Superior temporal gyrus (tissue), 1 donor: Measurements from ENCODE around the gene AMBRA1.

Source experiments
- DNase-seq: peaks from one replicate; pipeline ENCODE4 v3.0.0-alpha.2; 2016; ENCODE audit errors: extremely low spot score

Gene AMBRA1

DNA sequence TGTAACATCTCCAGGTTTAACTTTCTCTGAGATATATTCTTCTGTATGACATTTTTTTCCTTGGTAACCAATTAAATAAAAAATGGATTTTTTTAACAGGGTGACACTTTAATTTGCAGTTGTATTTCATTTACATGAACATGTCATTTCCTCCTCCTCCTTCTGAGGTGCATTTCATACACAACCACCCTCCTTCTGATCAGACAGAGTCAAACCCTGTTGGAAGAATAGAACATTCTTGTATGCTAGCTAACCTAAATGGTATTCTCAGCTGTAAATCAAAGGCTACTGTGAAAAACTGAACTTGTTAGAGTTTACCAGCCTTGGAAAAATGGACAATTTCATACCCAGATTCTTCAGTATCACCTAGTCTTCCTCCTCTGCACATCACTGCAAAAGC lies 149.5 kb downstream of the AMBRA1 start:
- no peak for DNase-seq

DNA sequence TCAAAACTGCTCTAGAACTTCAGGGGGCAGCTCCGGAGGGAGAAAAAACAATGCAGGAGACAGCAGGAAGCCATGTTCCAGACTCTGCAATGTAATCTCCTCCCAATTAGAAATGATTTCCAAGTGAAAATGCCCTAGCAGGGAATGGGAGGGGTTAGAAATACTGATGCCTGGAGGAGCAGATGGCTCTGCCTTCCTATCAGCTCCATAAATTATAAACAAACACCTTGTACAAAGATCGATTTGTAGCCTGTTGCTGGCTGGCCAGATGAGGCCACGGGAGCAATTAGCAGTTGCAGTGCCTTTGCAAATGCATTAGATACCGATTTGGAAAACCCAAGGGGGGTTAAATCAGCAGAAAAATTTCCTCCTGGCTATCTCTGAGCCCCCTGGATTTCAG lies 155.6 kb downstream of the AMBRA1 start:
- no peak for DNase-seq

DNA sequence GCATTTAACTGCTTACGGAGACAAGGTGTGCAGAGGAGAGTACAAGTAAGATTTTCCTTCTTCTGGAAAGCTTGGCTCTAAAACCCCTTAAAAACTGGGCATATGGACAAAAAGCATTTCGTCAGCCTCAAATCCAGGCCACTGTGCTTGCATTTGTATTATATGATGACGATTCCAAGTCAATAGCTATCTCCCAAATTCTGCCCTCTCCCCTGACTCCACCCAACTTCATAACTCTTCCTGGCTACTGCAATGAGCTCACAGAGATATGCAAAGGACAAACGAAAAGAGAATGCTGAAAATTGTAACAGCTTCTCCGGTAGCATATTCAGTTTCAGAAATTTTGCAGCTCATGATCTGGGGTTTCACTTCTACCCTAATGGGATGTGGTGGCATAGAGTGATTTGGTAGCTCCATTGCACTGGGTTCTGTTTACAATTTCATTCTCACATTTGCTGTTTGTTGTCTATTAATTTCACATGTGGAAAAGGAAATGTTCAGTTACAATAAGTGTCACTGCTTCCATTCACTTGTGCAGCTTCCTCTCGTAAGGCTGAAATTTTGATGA lies 156.6 kb downstream of the AMBRA1 start:
- DNase-seq: no peak

DNA sequence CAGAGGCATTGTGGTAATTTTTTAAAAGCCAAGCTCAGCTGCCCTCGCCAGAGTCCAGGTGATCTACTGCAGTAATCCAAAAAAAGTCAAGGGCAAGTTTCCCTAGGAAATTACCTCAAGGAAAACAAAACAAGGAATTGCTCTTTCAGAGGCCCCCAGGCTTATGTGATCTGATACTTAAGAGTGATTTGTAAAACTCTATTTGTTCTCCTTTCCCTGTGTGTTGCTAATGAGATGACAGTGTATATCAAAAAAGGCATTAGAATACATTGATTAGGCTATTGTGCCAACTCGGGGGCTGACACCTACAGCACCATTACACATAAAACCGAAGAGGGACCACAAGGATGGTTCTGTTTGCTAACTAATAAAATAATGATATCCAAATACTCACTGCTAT lies 157.7 kb downstream of the AMBRA1 start:
- DNase-seq: no peak

DNA sequence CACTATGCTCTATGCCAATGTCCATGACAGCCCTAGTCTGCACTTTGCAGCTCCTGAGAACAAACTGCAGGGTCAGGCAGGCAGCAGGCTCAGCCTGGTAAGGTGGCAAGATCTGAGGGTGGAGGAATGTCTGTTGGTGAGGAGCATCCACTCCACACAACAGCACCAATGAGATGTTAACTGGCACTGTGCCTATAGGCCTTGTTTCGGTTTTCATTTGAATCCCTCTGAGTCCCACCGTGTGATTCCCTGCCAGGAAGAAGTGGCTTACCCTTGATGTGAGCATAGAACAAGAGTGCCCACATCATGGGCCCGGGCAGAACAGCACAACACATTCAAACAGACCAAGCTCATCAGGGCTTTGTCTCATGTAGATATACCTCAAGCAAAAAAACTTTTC lies 158.1 kb downstream of the AMBRA1 start:
- no peak for DNase-seq

DNA sequence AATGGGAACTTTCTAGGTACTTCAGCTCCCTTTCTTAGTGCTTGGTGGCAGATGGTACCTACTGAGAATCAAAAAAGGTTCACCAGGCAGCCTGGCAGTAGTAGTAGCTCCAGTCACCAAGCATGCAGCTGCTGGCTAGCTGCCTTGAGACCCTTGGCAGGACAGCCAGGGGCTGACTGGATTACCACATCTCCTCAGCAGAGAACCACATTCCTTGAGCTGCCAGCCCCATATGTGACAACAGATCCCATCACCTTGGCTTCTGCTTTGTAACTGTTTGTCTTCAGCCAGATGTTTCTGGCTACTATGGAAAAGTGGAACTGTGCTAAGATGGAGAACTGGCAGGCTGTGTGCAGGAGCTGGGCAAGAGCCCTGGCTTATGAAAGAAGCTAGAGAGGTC lies 162.6 kb downstream of the AMBRA1 start:
- DNase-seq: no peak

DNA sequence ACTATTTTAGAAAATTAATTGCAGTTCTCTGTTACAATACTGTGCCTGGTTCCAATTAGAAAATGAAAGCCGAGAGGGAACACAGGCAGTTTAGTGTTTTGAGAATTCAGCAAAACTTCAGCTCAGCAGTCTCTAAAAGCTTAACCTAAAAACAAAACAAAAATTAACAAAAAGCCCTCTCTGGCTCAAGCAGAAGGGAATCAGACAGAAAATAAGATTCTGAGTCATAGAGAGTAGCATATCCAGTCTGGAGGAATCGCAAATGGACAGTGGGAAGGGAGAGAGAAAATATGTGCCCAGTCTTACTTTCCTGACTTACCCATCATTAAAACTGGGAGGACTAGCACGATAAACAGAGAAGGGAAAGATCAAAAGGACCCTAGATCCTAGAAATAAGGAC lies 164.1 kb downstream of the AMBRA1 start:
- DNase-seq: no peak

DNA sequence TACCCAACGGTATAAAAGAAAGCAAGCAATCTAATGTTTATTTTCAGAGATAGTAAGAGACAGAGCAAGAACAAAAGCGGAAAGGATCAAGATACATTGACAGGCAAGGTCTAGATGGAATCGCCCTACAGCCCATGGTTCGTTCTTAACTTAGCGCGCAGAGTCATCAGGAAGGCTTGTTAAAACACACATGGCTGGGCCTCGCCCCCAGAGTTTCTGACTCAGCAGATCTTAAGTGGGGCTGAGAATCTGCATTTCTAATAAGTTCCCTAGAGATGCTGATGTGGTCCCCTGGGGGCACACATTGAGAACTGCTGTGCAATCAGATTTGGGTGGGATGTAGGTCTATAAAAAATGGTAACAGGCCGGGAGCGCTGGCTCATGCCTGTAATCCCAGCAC lies 166.5 kb downstream of the AMBRA1 start:
- DNase-seq: no peak

DNA sequence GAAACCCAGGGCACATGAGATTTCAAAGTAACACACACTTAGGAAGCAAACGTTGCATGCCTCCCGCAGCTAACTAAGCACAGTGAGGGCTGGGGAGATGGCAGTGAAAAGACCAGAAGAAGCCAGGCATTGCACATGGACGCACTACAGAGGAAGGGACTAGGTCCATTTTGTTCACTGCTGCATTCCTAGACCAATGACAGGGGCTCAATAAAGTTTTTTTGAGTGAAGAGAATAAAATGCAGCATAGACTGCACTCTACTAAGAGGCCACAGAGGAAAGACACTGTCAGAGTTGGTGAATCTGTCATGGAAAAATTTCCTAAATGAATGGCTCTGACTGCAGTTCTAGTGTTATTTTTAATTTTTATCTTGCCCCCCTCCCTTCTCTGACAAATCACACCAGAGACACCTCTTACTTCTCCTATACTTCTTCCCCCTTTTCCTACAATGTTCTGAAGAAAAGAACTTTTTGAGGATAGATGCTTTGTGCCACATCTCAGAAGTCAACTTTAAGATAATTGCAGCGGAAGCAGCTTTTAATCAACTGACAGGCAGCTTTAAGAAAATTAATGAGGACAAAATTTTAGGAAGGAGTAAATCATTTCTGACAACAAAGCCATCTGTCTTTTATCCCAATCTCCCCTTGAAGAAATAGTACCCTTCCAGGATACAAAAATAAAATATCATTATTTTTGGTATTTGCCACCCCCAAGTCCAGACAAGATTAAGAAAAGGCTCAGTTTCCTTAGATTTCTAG lies 167.4 kb downstream of the AMBRA1 start:
- DNase-seq: no peak

DNA sequence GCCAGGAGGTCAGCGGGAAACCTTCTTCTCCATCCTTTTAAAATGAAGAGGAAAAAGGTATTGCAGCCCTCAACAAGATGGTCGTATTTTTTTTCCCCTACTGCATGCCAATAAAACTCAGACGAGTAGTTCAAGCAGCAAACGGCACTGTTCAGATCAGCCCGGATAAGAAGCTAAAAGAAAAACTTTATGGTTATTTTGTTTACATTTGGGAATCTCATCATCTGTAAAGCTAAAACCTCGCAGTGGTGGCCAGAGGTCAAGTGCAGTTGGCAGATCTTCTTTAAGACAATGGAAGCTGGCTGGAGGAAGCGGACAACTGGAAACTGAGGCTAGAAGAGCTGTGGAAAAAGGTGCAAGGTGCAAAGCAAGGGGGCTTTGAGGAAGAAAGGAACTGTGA lies 171.2 kb downstream of the AMBRA1 start:
- DNase-seq: no peak

DNA sequence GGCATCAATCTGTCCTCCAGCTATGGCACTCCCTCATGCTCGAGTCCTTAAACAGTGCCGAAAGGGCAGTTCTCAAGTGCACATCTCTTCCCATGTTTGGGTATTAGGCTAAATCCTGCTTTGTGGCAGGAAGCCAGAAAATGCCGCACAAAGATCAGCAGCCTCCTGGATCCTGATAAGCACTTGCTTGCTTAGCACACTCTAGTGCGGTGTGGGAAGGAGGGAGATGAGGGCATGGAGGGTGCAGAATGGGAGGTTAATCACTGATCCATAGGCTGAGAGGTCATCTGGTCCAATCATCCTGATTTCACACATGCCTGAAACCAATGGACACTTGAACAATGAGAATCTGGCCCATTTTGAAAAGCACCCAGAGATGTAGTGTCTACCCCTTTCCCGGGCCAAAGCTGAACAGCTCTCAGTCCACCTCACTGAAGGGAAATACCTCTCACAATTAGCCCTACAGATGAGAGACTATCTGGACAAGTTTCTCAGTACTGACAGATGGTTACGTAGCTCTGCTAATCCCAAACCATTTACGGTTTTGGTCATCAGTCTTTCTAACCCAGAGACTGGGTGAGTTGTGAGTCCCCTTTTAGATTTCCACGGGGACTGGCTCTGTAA lies 172.5 kb downstream of the AMBRA1 start:
- DNase-seq: no peak

DNA sequence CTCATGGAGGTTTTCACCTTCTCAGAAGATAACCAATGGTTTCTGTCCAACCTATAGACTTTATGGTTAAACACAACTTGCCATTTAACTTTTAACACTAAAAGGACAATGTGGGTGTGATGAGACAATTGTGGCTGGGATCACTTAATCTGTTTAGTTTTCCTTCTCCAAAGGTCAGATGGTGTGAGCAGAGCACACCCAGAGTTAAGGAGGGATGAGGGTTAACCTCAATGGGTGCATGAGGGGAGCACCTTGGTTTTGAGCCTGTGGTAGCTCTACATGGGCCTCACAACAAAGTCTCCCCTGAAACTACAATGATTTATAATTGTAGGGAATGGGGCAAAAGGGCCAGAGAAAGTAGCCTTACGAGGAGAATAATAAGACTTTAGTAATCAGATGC lies 173.3 kb downstream of the AMBRA1 start:
- no peak for DNase-seq

DNA sequence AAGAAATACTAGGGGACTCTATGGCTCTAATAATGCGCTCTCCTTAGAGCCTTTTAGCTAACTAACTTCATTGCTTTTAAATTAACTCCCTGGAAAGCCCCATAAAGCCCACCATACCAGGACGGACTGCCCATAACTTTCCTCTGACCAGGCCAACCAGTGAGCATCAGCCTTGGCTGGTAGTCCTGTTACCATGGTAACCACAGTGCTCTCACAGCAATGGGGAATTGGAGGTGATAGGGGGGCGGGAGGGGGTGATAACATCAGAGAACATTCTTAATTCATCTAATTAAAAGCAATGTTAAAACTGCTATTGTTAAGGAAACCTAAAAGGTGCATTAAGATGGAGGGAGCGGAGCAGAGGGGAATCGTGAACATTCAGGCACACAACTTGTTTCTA lies 175.1 kb downstream of the AMBRA1 start:
- no peak for DNase-seq

DNA sequence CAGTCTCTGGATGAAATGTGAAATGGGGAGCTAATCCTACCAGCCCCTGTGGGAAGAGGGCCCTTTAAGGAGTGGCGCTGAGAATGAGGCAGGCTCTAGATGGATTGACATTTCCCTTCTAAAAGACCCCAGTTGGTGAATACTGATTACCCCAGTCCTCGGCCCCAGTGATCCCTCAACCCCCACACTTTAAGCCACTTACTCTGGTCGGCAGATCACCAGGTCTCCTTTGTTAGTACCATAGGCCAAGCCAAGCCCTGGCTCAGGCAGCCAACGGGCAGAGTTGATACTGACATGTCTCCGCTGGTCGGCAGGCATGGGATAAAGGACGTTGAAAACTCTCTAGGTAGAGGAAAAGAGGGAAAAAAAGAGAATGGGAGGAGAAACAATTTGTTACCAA lies 176.1 kb downstream of the AMBRA1 start:
- DNase-seq: no peak

DNA sequence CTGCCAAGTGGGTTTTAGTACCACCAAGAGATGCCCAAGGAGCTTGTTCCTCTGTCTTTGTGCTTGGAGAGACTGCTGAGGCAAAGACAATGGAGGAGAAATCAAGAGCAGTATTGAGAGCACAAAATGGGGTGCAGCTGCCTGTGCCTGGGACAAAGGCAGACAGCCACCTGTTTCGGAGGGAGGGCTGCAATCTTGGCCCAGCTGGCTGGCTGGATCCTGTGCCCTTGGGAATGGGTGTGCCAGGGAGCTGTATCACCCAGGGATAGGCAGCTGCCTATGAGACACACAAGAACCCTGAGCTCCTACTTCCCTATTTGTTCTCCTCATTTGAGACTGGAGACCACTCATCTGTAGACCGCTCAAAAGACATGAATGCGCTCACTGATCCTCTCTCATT lies 178.9 kb downstream of the AMBRA1 start:
- no peak for DNase-seq

DNA sequence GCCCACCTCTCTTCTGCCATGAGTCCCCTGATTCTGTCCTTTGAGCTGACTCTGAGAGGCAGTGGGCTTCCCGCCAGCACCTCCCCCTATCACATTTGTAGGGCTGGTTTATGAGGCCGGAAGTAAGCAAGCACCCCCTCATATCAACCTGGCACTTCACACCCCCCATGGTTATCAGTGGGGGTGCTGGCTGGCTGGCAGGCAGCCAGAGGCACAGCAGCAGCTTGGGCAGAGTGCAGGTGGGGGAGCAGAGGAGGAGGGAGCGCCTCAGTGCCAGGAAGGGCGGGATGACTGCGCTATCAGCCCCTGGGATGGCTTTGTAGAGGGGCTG lies 179.4 kb downstream of the AMBRA1 start:
- DNase-seq: no peak

DNA sequence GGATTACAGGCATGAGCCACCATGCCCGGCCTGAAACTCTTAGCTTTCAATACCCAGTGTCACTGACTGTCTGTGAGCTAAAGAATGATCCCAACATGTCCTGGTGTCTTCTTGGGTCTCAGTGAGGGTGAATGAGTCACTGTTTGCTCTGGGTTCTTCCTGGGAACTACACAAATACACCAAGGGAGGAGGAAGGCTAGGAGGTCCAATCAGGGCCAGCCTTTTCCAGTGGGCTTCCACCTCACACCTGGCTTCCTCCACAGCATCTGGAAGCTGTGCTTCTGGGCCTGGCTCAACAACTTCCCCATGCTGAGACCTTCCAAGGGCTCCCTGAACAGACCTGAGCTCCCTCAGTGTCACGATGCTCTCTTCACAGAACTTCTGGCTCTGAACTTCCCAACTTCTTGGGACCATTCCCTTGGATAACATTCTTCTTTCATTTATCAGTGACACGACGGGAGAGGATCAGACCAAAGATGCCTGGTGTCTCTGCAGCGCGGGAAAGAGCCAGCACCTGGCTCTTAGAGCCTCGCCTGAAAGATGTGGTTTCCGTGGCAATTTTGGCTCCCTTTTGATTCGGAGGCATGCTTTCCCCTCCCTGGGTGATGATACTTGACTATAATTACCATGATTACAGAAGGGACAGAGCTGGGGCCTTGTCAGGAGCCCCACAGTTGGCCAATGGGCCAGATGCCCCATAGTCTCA lies 179.9 kb downstream of the AMBRA1 start:
- no peak for DNase-seq

DNA sequence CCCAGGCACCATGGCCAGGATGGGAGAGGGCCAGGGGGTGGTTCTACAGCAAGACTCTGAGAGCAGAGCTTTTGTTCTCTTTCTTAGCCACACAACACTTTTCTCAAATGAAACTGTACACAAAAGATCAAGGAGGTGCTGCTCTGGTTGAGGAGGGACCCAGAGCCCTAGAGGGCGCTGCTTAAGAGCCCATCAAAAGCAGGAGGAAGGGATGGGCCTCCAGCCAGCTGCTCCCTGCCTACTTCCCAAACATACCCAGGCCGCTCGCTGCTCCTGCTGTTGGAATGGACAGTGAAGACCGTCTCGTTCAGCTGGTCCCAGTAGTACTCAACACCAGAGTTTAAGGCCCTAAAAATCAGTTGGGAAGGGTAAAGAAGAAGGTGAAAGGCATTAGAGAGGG lies 183.8 kb downstream of the AMBRA1 start:
- DNase-seq: no peak

DNA sequence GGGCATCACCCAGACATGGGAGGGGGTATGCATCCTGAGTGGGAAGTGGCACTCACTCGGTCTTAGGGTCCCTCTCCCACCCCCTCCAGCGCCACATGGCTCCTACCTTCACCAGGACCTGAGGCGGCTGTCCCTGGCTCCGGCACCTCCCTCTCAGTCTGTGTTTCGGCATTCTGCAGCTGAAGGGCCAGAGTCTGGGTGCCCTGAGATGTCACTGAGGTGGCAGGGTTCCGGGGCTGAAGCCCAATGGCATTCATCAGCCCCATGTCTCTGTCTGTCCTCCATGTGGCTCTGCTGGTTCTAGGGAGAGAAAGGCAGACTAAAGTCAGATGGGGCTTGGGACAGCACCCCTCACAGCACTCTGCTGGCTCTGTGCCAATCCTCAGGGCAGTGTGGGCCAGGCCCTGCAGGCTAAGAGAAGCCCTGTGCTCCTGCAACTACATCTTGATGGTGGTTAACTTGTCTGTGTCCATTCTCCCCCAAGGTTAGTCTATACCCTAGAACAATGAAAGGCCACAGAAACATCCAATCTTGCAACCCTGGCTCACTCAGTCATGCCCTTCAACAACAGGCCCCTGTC lies 185.3 kb downstream of the AMBRA1 start:
- DNase-seq: no peak

DNA sequence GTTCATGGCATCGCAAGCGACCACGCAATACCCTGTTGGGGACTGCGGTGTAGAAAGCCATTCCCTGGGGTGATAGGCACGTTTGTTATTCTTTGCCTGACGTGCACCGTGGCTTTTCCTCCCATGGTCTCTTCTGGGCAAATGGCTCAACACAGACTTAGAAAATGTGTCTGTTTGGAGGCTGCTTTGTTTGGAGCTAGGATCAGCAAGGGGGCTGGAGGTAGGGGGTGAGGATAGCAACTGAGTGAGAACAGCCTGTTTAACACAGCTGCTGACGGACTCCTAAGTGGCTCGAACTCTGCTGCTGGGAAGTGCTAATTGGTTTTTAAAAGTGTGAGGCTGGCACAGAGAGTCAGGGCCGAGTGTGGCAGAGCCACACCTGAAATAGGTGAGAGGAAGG lies 186.2 kb downstream of the AMBRA1 start:
- no peak for DNase-seq

DNA sequence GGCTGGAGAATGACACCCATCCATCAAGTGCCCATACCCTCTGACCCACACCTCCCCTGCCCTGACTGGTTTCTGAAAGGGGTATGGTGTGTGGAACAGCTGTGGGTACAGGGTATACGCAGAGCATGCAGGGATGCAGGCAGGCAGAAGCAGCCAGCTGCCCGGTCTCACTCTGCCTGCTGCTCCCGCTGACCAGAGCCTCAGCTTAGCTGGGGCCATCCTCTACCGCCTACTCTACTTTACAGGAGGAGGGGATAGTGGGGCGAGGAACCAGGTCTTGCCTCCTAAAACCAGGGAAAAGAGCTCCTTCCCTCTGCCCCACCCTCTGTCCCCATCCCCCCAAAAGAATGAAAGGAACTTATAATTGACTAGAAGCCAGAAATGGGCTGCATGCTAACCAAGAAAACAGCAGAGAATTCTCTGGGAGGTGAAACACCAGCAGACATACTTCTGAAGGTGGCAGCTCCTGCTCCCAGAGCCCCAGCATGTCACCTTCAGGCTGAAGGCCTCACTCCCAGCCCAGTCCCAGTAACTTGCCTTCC lies 189.3 kb downstream of the AMBRA1 start:
- no peak for DNase-seq
